Measurements from ENCODE around the gene DNAL1. TPM values are rescaled to one million over a fixed set of nuclear protein-coding genes. Genes with fewer than 3 reads are reported as not detected.

The DNAL1 gene
- total and polyA plus RNA-seq, 2 of the 13 experiments (the other 11 are each of a cell fraction or from before 2014, with no cell fraction given): 1.4 to 13.3 TPM

DNA sequence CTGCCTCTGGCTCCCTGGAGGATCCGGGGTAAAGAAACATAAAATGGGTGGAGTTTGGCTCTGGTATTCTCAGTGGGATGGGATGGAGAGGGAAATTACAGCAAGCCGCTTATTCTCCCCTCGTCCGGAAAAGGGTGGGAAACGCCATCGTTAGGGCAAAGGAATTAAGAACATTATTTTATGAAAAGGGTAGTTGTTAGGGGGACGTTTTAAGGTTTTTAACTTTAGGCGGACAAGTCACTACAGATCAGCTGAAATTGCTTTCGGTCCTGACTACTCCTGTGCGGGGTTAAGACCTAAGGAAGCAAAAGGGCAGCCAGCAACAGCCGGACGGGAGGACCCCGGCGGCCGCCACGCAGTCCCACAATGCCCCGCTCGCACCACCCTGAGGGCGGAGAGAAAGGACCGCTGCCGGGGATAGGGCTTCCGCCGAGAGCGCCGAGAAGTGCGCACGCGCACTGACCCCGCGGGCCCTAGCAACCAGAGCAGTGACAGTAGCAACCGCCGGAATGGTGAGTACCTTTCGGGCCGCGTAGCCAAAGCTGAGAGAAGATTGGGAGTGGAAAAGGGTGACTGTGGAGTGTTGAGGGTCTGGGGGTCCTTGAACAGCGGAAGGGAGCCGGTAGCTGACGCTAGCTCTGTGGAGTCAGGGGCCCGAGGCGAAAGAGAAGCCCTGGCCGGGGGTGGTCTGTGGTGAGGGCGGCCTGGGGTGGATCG lies at the start of gene DNAL1 (continued):
- TF ChIP-seq TGIF2 (CRISPR knock-in tag; IDR thresholded peaks at IDR 0.05) (peak; percentile 71; the same call in 1 of the 2 replicates), ELF3 (CRISPR knock-in tag; IDR thresholded peaks at IDR 0.05) (peak; percentile 56; the same call in 1 of the 2 replicates), ZC3H4 (CRISPR knock-in tag; IDR thresholded peaks at IDR 0.05; ENCODE audit: borderline replicate concordance) (no peak), ZNF335 (CRISPR knock-in tag; IDR thresholded peaks at IDR 0.05) (peak; percentile 89), GABPA (IDR thresholded peaks at IDR 0.05; ENCODE audit: low read depth, low read length) (peak; percentile 57), GABPA (CRISPR knock-in tag; IDR thresholded peaks at IDR 0.05; ENCODE audit: low read depth) (peak; percentile 82), ZNF614 (CRISPR knock-in tag; IDR thresholded peaks at IDR 0.05; ENCODE audit: borderline replicate concordance) (no peak), RARA (CRISPR knock-in tag; IDR thresholded peaks at IDR 0.05) (0 out of 2 replicates have a peak, but pooled peaks have one; percentile 2), RAD21 (CRISPR knock-in tag; IDR thresholded peaks at IDR 0.05) (no peak), ZFP37 (CRISPR knock-in tag; IDR thresholded peaks at IDR 0.05; ENCODE audit: borderline replicate concordance) (no peak), KDM5A (IDR thresholded peaks at IDR 0.05; ENCODE audit: borderline replicate concordance, low read length) (peak; percentile 63), ZNF224 (CRISPR knock-in tag; IDR thresholded peaks at IDR 0.05) (no peak), ZNF780A (CRISPR knock-in tag; IDR thresholded peaks at IDR 0.05) (no peak), SRF (IDR thresholded peaks at IDR 0.05; ENCODE audit: low read depth, low read length) (no peak), MBNL3 (CRISPR knock-in tag; conservative IDR thresholded peaks at IDR 0.05) (no peak), ZNF777 (CRISPR knock-in tag; IDR thresholded peaks at IDR 0.05) (no peak), ZNF225 (CRISPR knock-in tag; IDR thresholded peaks at IDR 0.05) (no peak), KAT7 (CRISPR knock-in tag; IDR thresholded peaks at IDR 0.05; ENCODE audit: borderline replicate concordance) (no peak), MXD4 (CRISPR knock-in tag; IDR thresholded peaks at IDR 0.05) (no peak), TCF12 (IDR thresholded peaks at IDR 0.05) (no peak), TCF12 (CRISPR knock-in tag; IDR thresholded peaks at IDR 0.05) (no peak), NR2F6 (IDR thresholded peaks at IDR 0.05) (no peak), NR2F6 (CRISPR knock-in tag; IDR thresholded peaks at IDR 0.05) (peak; percentile 53), MAF1 (CRISPR knock-in tag; IDR thresholded peaks at IDR 0.05; ENCODE audit: borderline replicate concordance) (no peak)
- TF ChIP-seq, protein P1, sequence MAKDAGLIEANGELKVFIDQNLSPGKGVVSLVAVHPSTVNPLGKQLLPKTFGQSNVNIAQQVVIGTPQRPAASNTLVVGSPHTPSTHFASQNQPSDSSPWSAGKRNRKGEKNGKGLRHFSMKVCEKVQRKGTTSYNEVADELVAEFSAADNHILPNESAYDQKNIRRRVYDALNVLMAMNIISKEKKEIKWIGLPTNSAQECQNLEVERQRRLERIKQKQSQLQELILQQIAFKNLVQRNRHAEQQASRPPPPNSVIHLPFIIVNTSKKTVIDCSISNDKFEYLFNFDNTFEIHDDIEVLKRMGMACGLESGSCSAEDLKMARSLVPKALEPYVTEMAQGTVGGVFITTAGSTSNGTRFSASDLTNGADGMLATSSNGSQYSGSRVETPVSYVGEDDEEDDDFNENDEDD (CRISPR knock-in tag; IDR thresholded peaks at IDR 0.05; ENCODE audit: borderline replicate concordance): peak; percentile 39; the same call in 1 of the 2 replicates
- TF ChIP-seq, protein P2, sequence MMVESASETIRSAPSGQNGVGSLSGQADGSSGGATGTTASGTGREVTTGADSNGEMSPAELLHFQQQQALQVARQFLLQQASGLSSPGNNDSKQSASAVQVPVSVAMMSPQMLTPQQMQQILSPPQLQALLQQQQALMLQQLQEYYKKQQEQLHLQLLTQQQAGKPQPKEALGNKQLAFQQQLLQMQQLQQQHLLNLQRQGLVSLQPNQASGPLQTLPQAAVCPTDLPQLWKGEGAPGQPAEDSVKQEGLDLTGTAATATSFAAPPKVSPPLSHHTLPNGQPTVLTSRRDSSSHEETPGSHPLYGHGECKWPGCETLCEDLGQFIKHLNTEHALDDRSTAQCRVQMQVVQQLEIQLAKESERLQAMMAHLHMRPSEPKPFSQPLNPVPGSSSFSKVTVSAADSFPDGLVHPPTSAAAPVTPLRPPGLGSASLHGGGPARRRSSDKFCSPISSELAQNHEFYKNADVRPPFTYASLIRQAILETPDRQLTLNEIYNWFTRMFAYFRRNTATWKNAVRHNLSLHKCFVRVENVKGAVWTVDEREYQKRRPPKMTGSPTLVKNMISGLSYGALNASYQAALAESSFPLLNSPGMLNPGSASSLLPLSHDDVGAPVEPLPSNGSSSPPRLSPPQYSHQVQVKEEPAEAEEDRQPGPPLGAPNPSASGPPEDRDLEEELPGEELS (CRISPR knock-in tag; IDR thresholded peaks at IDR 0.05): no peak
- TF ChIP-seq, protein P3, sequence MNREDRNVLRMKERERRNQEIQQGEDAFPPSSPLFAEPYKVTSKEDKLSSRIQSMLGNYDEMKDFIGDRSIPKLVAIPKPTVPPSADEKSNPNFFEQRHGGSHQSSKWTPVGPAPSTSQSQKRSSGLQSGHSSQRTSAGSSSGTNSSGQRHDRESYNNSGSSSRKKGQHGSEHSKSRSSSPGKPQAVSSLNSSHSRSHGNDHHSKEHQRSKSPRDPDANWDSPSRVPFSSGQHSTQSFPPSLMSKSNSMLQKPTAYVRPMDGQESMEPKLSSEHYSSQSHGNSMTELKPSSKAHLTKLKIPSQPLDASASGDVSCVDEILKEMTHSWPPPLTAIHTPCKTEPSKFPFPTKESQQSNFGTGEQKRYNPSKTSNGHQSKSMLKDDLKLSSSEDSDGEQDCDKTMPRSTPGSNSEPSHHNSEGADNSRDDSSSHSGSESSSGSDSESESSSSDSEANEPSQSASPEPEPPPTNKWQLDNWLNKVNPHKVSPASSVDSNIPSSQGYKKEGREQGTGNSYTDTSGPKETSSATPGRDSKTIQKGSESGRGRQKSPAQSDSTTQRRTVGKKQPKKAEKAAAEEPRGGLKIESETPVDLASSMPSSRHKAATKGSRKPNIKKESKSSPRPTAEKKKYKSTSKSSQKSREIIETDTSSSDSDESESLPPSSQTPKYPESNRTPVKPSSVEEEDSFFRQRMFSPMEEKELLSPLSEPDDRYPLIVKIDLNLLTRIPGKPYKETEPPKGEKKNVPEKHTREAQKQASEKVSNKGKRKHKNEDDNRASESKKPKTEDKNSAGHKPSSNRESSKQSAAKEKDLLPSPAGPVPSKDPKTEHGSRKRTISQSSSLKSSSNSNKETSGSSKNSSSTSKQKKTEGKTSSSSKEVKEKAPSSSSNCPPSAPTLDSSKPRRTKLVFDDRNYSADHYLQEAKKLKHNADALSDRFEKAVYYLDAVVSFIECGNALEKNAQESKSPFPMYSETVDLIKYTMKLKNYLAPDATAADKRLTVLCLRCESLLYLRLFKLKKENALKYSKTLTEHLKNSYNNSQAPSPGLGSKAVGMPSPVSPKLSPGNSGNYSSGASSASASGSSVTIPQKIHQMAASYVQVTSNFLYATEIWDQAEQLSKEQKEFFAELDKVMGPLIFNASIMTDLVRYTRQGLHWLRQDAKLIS (CRISPR knock-in tag; IDR thresholded peaks at IDR 0.05): no peak

Measured in HepG2 (cell line).